ENCODE measurements around the gene ETFB.

ETFB gene

GRCh38 chr19:51372649-51373504, 6.7 kb upstream of the ETFB start, which contains the start of gene NKG7:
NKG7 (minus strand) TSS chr19:51372654; CDS start chr19:51372535, 119 bp downstream.
- DNase-seq (ENCODE audit: extremely low read depth in 1 of 2, low read depth in 1 of 2): peak; percentile 83 to 94

GRCh38 chr19:51372021-51372648, 5.9 kb upstream of the ETFB start:
- DNase-seq (ENCODE audit: extremely low read depth in 1 of 2, low read depth in 1 of 2): no peak

- DNase-seq (ENCODE audit: extremely low read depth in 1 of 2, low read depth in 1 of 2): no peak
Measured at GRCh38 chr19:51371186-51371690, 5.0 kb upstream of the ETFB start.

- no peak for DNase-seq (ENCODE audit: extremely low read depth in 1 of 2, low read depth in 1 of 2)
Measured at GRCh38 chr19:51370230-51370629, 4.0 kb upstream of the ETFB start.

- DNase-seq (ENCODE audit: extremely low read depth in 1 of 2, low read depth in 1 of 2): no peak
Measured at GRCh38 chr19:51368366-51369282, 2.4 kb upstream of the ETFB start, which contains the start of gene CLDND2. CLDND2 (minus strand) TSS chr19:51369003; CDS start chr19:51368577, 426 bp downstream.

GRCh38 chr19:51367565-51368365, 1.6 kb upstream of the ETFB start:
- peak; percentile 98 to 99 for DNase-seq (ENCODE audit: extremely low read depth in 1 of 2, low read depth in 1 of 2)

- DNase-seq (ENCODE audit: extremely low read depth in 1 of 2, low read depth in 1 of 2): no peak
Measured at GRCh38 chr19:51367255-51367564, 1.0 kb upstream of the ETFB start.

GRCh38 chr19:51366389-51367254, 434 bp upstream of the ETFB start:
- peak; percentile 89 to 97 for DNase-seq (ENCODE audit: extremely low read depth in 1 of 2, low read depth in 1 of 2)

GRCh38 chr19:51365211-51365964, 800 bp downstream of the ETFB start:
- DNase-seq (ENCODE audit: extremely low read depth in 1 of 2, low read depth in 1 of 2): no peak

- no peak for DNase-seq (ENCODE audit: extremely low read depth in 1 of 2, low read depth in 1 of 2)
Measured at GRCh38 chr19:51364200-51365106, 1.7 kb downstream of the ETFB start.

- DNase-seq (ENCODE audit: extremely low read depth in 1 of 2, low read depth in 1 of 2): no peak
Measured at GRCh38 chr19:51361239-51361638, 4.9 kb downstream of the ETFB start.

- no peak for DNase-seq (ENCODE audit: extremely low read depth in 1 of 2, low read depth in 1 of 2)
Measured at GRCh38 chr19:51359294-51359693, 6.9 kb downstream of the ETFB start.

GRCh38 chr19:51357952-51358351, 8.2 kb downstream of the ETFB start:
- no peak for DNase-seq (ENCODE audit: extremely low read depth in 1 of 2, low read depth in 1 of 2)

- no peak for DNase-seq (ENCODE audit: extremely low read depth in 1 of 2, low read depth in 1 of 2)
Measured at GRCh38 chr19:51356159-51356801, 9.9 kb downstream of the ETFB start.

- peak in 1 of 2 donors; percentile 52 for DNase-seq (ENCODE audit: extremely low read depth in 1 of 2, low read depth in 1 of 2)
Measured at GRCh38 chr19:51354742-51355148, 11.4 kb downstream of the ETFB start.

- DNase-seq (ENCODE audit: extremely low read depth in 1 of 2, low read depth in 1 of 2): no peak
Measured at GRCh38 chr19:51354103-51354741, 12.0 kb downstream of the ETFB start.
